ENCODE data around the gene PLAU. TPM values are rescaled to one million over a fixed set of nuclear protein-coding genes. Genes with fewer than 3 reads are reported as not detected.
A peak's percentile ranks its signal among the peaks of the same experiment; 100 is the strongest.

Gene PLAU
- total and polyA plus RNA-seq, 9 of the 15 experiments (the other 6 are each of a cell fraction or from before 2014, with no cell fraction given) = 2.1 to 16.9 (median 3.3) TPM

- peak; percentile 83 for TF ChIP-seq MGA (IDR thresholded peaks at IDR 0.05)
- TF ChIP-seq NR3C1 (CRISPR knock-in tag; IDR thresholded peaks at IDR 0.05) = no peak
- TF ChIP-seq POLR2G (IDR thresholded peaks at IDR 0.05; ENCODE audit: low read depth, low read length) = peak; percentile 83
Observed at GRCh38 chr10:73910764-73911552, at the start of gene PLAU (continued).

Data from K562 (cell line).